Breast epithelium (tissue), 4 donors: ENCODE measurements around the gene SUPT4H1. TPM values are rescaled to one million over a fixed set of nuclear protein-coding genes. Genes with fewer than 3 reads are reported as not detected.

Experiments
- DNase-seq, 2 donors: peaks; one replicate each; pipeline ENCODE4 v3.0.0-alpha.2; 2019; ENCODE audit warnings: low spot score in 2 of 2
- H3K27ac ChIP-seq, 2 donors: fragments of 200-600 bp; sonication (generic) in 1 of 2; one replicate each; pipeline ENCODE4 v1.5.1; 2016 to 2019; ENCODE audit warnings: mild to moderate bottlenecking in 1 of 2
- H3K27me3 ChIP-seq, 2 donors: fragments of 200-600 bp; sonication (generic) in 1 of 2; one replicate each; pipeline versions ENCODE4 v1.5.1 to v1.6.0; 2017 to 2019; ENCODE audit warnings: control low read depth in 1 of 2, mild to moderate bottlenecking in 1 of 2
- H3K36me3 ChIP-seq: fragments of 200-600 bp; one replicate; pipeline ENCODE4 v1.5.1; 2019
- H3K4me1 ChIP-seq, 2 donors: fragments of 200-600 bp; sonication (generic); one replicate each; pipeline ENCODE4 v1.5.1; 2016 to 2019; ENCODE audit warnings: control low read depth in 1 of 2
- H3K4me3 ChIP-seq, 3 donors: fragments of 200-600 bp; sonication (generic); 1 replicate in 2 of 3; 2 replicates in 1 of 3; pipeline ENCODE4 v1.5.1; 2016 to 2019; ENCODE audit warnings: mild to moderate bottlenecking in 3 of 3, moderate library complexity in 2 of 3
- H3K9me3 ChIP-seq, 2 donors: fragments of 200-600 bp; sonication (generic) in 1 of 2; one replicate each; pipeline ENCODE4 v1.5.1; 2016 to 2019; ENCODE audit warnings: control low read depth in 1 of 2
- POLR2A ChIP-seq: fragments of 450-650 bp; IDR thresholded peaks from one replicate; pipeline ENCODE4 v1.6.1; 2016; ENCODE audit warnings: antibody characterized with exemption, mild to moderate bottlenecking, moderate library complexity
- POLR2AphosphoS5 ChIP-seq, 3 donors: sonication (generic); formaldehyde crosslinking; IDR thresholded peaks; one replicate each; pipeline ENCODE4 v1.6.1; 2017; ENCODE audit warnings: antibody characterized with exemption in 3 of 3
- intact Hi-C: fragments of 100-400 bp; cut with DNase I; formaldehyde crosslinking; loops from one replicate; pipeline ENCODE4 v1.15.1; 2023; ENCODE audit warnings: low total_unique reads
- total RNA-seq, 3 donors: library from RNA; depleted of rRNA; stranded (reverse); fragments of >200 nt; gene quantifications; one replicate each; pipeline ENCODE4 v1.1.0, GENCODE V29; 2016
- TF ChIP-seq, protein P1 (sequence below), 3 donors: fragments of 450-650 bp; IDR thresholded peaks; one replicate each; pipeline ENCODE4 v1.5.1; 2016 to 2017; ENCODE audit warnings: antibody characterized with exemption in 3 of 3, mild to moderate bottlenecking in 3 of 3, moderate library complexity in 3 of 3

Gene SUPT4H1
- total RNA-seq, 3 donors from 2014 or later, result 46.4 to 61.6 (median 48.2) TPM

DNA sequence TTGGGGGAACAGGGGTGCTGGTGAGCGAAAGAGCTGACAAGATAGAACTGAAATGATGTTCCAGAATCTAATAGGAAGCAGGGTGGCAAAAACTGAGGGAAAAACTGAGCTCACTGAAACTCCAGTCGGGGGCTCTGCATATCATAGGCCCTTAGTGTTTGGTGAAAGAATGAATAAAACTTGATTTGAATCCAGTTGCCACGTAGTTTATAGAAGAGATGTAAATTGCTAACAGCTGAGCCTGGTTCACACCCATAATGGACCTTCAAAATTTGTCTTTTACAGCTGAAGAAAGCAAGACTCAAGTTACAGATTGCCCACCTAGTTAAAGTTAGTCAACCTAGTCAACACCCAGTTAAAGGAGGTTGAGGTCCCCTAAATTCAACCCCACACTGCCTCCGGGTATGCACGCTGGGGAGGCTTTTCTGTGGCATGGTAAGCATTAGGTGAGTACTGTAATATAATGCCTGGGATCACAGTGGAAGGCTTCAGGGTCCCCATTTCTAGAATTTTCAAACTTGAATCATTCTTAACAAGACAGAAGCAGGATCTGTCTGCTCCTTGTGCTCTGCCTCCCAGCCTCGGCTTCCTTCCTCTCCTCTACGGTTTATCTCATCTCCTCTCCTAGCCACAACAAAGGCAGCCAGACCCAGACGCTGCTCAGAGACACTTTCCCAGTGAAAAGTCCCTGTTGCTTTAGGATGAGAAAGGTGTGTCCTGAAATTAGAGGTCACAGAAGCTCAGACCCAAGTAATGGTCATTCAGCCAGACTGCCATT lies 26.9 kb upstream of the SUPT4H1 start:
- no peak overlapping the region for H3K4me3 ChIP-seq
- no peaks in the 10 kb centered on the region for H3K4me1 ChIP-seq
- no peaks in the 10 kb centered on the region for H3K36me3 ChIP-seq
- TF ChIP-seq POLR2AphosphoS5 (IDR thresholded peaks at IDR 0.05), result no peak
- TF ChIP-seq POLR2A, result no peak
- TF ChIP-seq, protein P1, sequence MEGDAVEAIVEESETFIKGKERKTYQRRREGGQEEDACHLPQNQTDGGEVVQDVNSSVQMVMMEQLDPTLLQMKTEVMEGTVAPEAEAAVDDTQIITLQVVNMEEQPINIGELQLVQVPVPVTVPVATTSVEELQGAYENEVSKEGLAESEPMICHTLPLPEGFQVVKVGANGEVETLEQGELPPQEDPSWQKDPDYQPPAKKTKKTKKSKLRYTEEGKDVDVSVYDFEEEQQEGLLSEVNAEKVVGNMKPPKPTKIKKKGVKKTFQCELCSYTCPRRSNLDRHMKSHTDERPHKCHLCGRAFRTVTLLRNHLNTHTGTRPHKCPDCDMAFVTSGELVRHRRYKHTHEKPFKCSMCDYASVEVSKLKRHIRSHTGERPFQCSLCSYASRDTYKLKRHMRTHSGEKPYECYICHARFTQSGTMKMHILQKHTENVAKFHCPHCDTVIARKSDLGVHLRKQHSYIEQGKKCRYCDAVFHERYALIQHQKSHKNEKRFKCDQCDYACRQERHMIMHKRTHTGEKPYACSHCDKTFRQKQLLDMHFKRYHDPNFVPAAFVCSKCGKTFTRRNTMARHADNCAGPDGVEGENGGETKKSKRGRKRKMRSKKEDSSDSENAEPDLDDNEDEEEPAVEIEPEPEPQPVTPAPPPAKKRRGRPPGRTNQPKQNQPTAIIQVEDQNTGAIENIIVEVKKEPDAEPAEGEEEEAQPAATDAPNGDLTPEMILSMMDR (IDR thresholded peaks at IDR 0.05), result no peak
- intact Hi-C loops, result loop anchor here (5.0 kb wide), 1 partner anchor 1167 kb away; no protein-coding TSS in a partner anchor
- no peak for DNase-seq
- no peaks in the 10 kb centered on the region for H3K9me3 ChIP-seq
- no peak overlapping the region for H3K27ac ChIP-seq
- no peaks in the 10 kb centered on the region for H3K27me3 ChIP-seq

DNA sequence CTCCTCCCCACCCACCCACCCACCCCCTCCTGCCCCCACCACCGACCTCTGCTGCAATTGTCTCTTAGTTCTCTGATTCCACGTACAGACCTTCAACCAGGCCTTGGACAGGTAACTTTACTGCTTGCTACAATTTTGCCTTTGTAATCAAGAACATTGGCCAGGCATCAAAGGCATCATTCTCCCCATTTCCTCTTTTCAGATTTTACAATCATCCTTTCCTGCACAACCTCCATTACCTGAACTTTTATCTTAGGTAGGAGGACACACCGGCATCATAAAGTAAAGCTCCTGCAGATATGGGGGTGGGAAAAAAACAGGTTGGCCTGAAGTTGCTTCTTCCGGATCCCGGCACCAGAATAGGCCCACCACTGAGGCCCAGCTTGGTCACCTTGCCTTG lies 25.7 kb upstream of the SUPT4H1 start:
- H3K36me3 ChIP-seq, result no peaks in the 10 kb centered on the region
- peak overlapping the region; percentile 33 to 77 for H3K27ac ChIP-seq
- H3K27me3 ChIP-seq, result no peaks in the 10 kb centered on the region
- H3K4me3 ChIP-seq, result no peak overlapping the region
- intact Hi-C loops, result loop anchor here (5.0 kb wide), 1 partner anchor 1165 kb away; no protein-coding TSS in a partner anchor
- DNase-seq, result no peak
- no peaks in the 10 kb centered on the region for H3K9me3 ChIP-seq
- TF ChIP-seq, protein P1 (IDR thresholded peaks at IDR 0.05), result no peak
- no peak for TF ChIP-seq POLR2A
- no peak for TF ChIP-seq POLR2AphosphoS5 (IDR thresholded peaks at IDR 0.05)
- no peaks in the 10 kb centered on the region for H3K4me1 ChIP-seq

- peak overlapping the region; percentile 33 to 77 for H3K27ac ChIP-seq
- TF ChIP-seq, protein P1 (IDR thresholded peaks at IDR 0.05), result no peak
- TF ChIP-seq POLR2A (no peak), POLR2AphosphoS5 (IDR thresholded peaks at IDR 0.05) (peak in 1 of 3 donors; percentile 67)
- H3K4me1 ChIP-seq, result no peaks in the 10 kb centered on the region
- no peak overlapping the region for H3K4me3 ChIP-seq
- no peaks in the 10 kb centered on the region for H3K27me3 ChIP-seq
- intact Hi-C loops, result loop anchor here (5.0 kb wide), 1 partner anchor 1165 kb away; no protein-coding TSS in a partner anchor
- DNase-seq, result peak in 1 of 2 donors; percentile 73
- no peaks in the 10 kb centered on the region for H3K36me3 ChIP-seq
- H3K9me3 ChIP-seq, result no peaks in the 10 kb centered on the region
Observed at GRCh38 chr17:58377093-58377601, 25.1 kb upstream of the SUPT4H1 start.

- Histone ChIP-seq H3K36me3 (no peaks in the 10 kb centered on the region), H3K27ac (peak overlapping the region; percentile 33 to 77)
- intact Hi-C loops, result loop anchor here (5.0 kb wide), 1 partner anchor 1164 kb away; no protein-coding TSS in a partner anchor
Observed at GRCh38 chr17:58376472-58377000, 24.5 kb upstream of the SUPT4H1 start.

More at GRCh38 chr17:58376472-58377000, 24.5 kb upstream of the SUPT4H1 start:
- Histone ChIP-seq H3K4me3 (no peak overlapping the region), H3K4me1 (no peaks in the 10 kb centered on the region), H3K27me3 (no peaks in the 10 kb centered on the region), H3K9me3 (no peaks in the 10 kb centered on the region)
- TF ChIP-seq, protein P1 (IDR thresholded peaks at IDR 0.05), result no peak
- TF ChIP-seq POLR2AphosphoS5 (IDR thresholded peaks at IDR 0.05) (no peak), POLR2A (no peak)
- DNase-seq, result no peak
